Transverse colon (tissue), 4 donors: ENCODE measurements around the gene PRICKLE2.

Source experiments
- EP300 ChIP-seq: sonication (generic); formaldehyde crosslinking; IDR thresholded peaks from one replicate; pipeline ENCODE4 v1.6.1; 2017; ENCODE audit warnings: antibody characterized with exemption, low read depth
- POLR2A ChIP-seq: fragments of 450-650 bp; IDR thresholded peaks from one replicate; pipeline ENCODE4 v1.6.1; 2016; ENCODE audit warnings: antibody characterized with exemption, mild to moderate bottlenecking, moderate library complexity
- POLR2AphosphoS5 ChIP-seq, 3 donors: sonication (generic); formaldehyde crosslinking; IDR thresholded peaks; one replicate each; pipeline ENCODE4 v1.6.1; 2016; ENCODE audit warnings: antibody characterized with exemption in 3 of 3
- TF ChIP-seq, protein P1 (sequence below), 5 experiments: fragments of 200-600 bp in 3 of 5; fragments of 450-650 bp in 2 of 5; sonication (generic) in 3 of 5; IDR thresholded peaks; 1 replicate in 2 of 5; 2 replicates in 3 of 5; pipeline ENCODE4 v1.5.1; 2016 to 2017; ENCODE audit warnings: antibody characterized with exemption in 5 of 5, inconsistent platforms in 3 of 5, mild to moderate bottlenecking in 2 of 5, moderate library complexity in 1 of 5

DNA sequence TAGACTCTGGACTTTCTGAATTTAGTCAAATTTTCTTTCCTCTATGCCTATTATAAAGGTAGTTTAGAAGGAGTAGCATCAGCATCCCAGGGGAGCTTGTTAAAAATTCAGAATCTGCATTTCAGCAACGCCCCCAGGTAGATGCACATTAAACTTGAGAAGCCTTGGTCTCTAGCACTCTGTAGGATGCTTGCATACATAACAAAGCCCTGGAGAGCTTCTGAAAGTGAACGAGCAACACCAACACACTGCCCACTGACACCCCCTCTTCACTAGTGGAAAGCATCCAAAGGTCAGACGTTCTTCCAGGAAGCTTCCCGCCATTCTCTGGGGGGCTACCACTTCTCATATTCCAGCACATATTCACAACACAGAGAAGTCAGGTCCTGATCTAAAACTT, 6.5 kb downstream of the PRICKLE2 start:
- TF ChIP-seq POLR2A: no peak
- TF ChIP-seq POLR2AphosphoS5 (IDR thresholded peaks at IDR 0.05): no peak
- TF ChIP-seq, protein P1, sequence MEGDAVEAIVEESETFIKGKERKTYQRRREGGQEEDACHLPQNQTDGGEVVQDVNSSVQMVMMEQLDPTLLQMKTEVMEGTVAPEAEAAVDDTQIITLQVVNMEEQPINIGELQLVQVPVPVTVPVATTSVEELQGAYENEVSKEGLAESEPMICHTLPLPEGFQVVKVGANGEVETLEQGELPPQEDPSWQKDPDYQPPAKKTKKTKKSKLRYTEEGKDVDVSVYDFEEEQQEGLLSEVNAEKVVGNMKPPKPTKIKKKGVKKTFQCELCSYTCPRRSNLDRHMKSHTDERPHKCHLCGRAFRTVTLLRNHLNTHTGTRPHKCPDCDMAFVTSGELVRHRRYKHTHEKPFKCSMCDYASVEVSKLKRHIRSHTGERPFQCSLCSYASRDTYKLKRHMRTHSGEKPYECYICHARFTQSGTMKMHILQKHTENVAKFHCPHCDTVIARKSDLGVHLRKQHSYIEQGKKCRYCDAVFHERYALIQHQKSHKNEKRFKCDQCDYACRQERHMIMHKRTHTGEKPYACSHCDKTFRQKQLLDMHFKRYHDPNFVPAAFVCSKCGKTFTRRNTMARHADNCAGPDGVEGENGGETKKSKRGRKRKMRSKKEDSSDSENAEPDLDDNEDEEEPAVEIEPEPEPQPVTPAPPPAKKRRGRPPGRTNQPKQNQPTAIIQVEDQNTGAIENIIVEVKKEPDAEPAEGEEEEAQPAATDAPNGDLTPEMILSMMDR (IDR thresholded peaks at IDR 0.05): no peak
- no peak for TF ChIP-seq EP300
